HS-5 (cell line): Measurements from ENCODE around the gene MYRFL.
A peak's percentile ranks its signal among the peaks of the same experiment; 100 is the strongest.
"Not testable (repeated sequence)": the region's sequence is repeated elsewhere in the genome, so short reads cannot be mapped to it uniquely, and the experiment has no call there.

ENCODE experiments used
- DNase-seq: peaks from one replicate; pipeline ENCODE4 v3.0.0-alpha.2; 2012; ENCODE audit warnings: low read depth

Gene MYRFL

DNA sequence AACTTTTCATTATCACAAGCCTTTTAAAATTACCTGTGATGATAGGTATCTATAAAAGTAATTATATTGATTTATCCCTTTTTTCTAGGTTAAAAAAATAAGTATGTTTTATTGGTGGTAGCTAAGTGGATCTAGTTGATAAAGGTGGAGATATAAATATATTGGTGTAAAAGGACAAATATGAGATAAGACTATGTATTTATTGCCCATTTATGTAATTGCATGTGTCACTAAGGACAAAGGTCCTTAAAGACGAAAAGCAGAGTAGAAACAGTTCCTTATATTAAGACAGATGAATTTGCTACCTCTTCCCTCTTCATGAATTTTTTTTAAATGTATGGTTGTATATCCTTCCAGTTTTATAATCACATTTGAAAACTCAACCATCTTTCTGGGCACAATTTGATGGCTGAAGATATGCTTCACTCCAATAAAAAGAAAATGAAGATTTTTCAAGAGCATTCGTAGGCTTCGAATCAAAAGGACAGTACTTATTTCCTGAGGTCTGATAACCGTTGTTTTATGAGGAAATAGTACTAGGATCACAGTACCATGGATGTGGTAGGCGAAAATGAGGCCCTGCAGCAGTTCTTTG lies at the start of gene MYRFL:
TSS of gene MYRFL (plus strand) at position 262 of the 595 bp plus-strand sequence. CDS start at position 553, 291 bp downstream.
- no peak for DNase-seq

DNA sequence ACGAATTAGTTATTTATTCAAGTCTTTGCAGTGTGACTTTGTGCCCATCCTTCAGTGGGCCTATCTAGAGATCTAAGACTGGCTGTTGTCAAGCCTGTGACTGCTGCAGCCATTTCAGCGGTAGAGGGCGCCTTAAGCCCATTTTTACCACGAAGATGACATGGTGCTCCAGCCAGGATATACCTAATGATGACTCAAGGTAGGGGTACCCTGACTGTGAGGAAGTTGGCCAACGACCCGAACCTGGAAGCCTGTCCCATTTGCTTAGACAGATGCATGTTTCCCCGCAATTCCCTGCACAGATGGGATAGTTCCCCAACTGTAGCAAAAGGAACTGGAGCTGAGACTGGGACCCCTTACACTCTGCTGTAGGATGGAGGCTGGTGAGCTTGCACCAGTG lies 45.1 kb upstream of the MYRFL start:
- peak; percentile 2 for DNase-seq

DNA sequence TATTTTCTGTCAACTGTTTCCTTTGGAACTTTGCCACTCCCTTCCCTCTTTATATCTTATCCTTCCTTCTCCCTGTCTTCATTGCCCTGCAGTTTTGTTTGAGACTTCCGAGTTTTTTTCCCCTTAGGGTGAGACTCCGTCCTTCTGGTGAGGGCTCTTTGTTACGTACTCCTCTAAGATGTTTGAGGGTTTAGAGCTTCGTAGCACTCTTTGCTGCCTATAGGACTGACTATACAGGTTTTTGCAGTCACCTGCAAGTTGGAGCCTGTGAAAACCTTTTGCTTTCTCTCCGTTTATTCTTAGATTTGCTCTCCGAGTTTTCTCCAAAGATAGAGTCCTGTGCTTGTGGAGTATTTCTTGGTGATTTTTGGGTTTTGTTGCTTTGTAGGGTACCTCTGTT lies 41.7 kb upstream of the MYRFL start:
- no peak for DNase-seq

DNA sequence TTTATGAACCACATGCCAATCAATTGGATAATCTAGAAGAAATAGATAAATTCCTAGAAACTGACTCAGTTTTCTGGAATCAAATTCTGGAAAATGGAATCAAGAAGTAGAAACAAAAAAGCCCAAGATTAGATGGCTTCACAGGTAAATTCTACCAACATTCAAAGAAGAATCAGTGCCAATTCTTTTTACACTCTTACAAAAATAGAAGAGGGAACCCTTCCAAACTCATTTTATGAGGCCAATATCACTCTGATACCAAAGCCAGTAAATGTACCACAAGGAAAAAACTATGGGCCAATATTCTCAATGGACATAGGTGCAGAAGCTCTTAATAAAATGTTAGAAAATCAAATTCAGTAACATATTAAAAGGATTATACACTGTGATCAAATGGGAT lies 35.7 kb upstream of the MYRFL start:
- DNase-seq: no peak

DNA sequence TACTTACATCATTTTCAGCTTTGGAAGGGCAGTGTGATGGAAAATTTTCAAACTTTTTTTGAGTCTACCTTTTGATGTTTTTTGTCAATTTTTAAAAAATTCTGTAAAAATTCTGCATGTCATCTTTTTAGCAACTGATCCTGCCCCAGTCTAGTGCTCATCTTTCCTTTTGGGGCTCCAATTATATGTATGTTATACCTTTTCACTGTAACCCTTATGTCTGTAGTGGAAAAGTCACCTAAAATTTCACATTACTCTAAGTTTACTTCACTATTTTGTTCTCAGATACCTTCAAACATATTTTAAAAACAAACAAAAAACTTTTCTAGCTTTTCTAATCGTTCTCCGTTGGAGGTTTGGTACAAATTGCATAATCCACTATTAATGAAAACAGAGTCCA lies 32.5 kb upstream of the MYRFL start:
- DNase-seq: no peak

DNA sequence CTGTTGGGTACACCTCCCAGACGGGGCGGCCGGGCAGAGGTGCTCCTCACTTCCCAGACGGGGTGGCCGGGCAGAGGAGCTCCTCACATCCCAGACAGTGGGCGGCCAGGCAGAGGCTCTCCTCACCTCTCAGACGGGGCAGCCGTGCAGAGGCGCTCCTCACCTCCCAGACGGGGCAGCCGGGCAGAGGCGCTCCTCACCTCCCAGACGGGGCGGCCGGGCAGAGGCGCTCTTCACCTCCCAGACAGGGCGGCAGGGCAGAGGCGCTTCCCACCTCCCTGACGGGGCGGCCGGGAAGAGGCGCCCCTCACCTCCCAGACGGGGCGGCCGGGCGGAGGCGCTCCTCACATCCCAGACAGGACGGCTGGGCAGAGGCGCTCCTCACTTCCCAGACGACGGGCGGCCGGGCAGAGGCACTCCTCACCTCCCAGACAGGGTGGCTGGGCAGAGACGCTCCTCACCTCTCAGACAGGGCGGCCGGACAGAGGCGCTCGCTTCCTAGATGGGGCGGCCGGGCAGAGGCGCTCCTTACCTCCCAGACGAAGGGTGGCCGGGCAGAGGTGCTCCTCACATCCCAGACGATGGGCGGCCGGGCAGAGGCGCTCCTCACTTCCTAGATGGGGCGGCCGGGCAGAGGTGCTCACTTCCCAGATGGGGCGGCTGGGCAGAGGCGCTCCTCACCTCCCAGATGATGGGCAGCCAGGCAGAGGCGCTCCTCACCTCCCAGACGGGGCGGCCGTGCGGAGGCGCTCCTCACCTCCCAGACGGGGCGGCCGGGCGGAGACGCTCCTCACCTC lies 17.7 kb upstream of the MYRFL start:
- DNase-seq: not testable (repeated sequence)

DNA sequence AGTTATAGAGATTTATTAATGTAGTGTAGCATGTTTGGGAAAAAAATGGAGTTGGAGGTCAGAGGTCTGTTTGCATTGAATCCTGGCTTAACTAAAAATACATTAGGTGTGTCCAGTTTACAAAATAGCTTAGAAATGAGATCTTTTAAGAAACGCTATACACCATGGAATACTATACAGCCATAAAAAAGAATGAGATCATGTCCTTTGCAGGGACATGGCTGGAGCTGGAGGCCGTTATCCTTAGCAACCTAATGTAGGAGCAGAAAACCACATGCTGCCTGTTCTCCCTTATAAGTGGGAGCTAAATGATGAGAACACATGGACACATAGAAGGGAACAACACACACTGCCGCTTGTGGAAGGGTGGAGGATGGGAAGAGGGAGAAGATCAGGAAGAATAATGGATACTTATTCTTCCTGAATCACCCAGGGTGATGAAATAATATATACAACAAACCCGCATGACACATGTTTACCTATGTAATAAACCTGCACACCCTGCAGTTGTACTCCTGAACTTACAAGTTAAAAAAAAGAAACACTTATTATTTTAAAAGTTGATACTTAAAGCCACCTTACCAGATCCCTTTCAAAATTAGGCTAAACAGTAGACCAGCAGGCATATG lies 14.0 kb upstream of the MYRFL start:
- DNase-seq: no peak

DNA sequence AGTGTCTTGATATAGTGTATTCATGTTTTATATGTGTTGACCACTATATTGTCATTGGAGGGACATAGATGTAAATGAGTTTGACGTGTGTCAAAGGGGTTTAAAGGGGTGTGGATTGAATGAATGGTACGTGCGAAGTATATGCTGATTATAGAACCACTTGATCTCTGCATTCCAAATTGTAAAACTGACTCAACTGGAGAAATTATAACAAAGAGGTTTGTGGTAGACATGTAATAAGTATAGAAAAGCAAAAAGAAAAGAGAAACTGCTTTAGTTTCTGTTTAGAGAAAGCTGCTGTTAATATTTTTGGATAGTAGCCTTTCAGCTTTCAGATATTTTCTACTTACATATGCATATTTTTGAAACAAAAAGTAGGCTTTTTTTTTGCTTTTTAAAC lies 8.9 kb upstream of the MYRFL start:
- DNase-seq: no peak

DNA sequence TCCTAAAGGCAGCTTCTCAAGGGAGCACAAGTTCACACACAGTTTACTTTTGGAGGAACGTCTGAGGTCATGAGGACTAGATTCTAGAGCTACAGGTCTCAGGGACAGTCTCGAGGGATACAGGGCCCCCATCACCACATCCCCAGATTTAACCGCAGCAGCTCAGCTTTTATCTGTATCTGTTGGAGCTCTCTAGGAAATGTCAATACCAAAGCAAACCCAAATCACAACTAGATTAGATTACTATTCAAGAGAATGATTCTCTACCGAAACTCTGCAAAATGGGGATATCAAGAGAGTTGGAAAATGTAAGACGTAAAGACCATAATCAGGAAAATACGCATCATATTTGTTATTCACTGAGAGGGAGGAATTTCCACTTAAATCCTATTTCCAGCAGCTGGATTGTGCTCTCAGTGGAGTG lies 4.0 kb upstream of the MYRFL start:
- no peak for DNase-seq

DNA sequence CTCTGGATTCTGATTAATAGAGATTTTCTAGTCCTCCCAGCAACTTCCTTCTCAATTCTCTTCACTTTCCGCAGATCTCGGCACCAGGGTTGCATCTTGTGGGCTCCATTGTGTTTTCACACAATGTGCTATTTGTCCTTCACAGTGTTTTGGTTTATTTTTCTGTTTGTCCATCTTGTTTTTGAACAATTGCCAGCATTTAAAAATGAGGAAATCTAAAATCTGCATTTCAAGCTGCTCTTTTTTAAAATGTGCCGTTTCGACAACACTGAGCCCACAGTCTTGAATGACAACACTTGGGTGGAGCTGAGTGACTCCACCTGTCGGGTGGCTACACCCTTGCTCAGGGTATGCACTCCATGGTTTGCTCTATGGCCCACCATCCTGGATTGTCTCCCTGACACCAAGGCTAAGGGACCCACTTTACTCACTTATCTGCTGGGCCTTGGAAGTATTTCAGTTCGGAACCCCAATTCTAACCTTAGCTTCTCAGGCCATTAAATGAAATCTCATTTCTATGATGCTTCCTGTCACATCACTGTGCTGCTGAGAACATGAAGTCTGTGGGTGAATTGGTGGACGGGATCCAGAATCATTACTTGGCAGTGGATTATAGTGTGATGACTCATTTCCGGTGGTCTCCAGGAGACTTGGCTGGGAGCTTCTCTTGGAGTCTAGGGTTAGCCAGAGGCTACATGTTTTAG lies 3.4 kb upstream of the MYRFL start:
- peak; percentile 43 for DNase-seq

DNA sequence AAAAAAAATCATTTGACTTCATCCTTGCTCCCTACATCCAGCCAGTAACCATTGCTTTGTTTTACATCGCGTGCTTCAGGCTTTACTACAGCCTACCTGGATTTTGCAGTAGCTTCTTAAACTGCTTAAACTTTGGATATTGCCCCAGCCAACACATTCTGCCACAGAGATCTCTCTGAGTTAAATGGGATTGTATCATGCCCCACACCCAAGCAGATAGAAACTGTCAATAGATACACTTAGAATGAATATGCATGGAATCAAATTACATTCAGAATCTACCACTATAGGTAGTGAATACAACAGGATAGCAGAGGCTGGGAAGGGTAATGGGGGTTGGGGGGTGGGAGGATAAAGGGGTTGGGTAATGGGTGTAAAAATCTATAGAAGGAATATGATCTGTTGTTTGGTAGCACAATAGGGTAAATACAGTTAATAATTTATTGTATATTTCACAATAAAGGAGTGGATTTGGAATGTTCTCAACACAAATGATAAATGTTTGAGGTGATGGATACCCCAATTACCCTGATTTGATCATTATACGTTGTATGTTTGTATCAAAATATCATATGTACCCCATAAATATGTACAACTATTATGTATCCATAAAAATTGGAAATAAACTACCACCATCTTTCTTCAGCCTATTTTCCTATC lies 2.7 kb upstream of the MYRFL start:
- no peak for DNase-seq

DNA sequence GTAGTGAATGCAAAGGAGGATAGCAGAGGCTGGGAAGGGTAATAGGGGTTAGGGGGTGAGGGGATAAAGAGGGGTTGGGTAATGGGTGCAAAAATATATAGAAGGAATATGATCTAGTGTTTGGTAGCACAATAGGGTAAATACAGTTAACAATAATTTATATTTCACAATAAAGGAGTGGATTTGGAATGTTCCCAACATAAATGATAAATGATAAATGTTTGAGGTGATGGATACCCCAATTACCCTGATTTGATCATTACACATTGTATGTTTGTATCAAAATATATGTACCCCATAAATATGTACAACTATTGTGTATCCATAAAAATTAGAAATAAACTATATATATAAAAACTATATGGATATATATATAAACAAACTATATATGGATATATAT lies 999 bp upstream of the MYRFL start:
- no peak for DNase-seq

DNA sequence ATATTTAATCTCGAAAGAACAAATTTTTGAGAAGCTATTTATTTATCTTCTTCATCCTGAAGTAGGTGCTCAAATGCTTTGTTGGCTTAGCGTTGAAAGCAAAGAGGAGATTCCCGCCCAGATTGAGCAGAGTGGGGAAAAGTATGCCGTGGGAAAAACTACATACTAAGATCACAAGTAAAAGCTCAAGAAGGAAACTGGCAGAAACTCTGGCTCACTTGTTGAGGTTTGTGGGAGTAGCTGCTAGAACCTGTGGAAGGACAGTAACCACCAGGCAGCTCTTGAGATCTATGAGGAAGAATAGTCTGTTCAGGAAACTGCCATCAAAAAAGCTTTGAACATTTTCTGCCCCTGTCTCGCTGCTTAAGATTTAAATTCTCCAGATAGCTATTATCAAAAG lies 3.9 kb downstream of the MYRFL start:
- no peak for DNase-seq

DNA sequence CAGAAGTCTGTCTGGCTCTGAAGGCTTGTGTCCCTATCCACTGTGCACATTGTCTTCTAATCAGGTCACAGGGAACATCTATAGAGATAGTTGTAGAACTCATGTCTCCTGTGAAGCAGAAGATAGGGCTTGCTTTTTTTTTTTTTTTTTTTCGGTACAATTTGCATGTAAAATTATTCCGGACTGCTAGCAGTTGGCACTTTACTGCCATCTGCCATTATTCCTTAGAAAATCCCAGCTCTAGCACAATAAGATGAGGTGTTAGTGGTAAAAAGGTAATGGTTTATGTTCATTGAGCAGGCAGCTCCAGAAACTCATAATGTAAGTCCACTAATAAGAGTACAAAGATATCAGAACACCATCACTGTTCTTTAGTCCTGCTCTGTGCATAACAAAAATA lies 8.7 kb downstream of the MYRFL start:
- DNase-seq: no peak

DNA sequence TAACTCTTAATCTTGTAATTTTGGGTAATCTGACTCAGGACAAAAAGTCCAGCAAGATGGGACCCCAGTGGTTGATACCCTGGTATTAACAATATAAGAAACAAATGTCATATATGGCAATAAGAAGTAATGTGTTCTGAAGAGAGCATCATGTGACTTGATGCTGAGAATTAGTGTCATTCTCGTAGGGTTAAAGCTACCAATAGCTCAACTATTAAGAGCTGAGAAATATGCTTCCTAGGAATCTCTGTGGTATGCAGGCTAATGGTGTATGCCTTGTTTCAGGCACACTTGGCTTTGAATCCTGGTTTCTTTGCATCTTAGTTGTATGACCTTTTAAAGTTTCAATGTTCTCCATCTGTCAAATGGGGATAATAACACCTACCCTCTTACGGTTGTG lies 9.1 kb downstream of the MYRFL start:
- DNase-seq: no peak

DNA sequence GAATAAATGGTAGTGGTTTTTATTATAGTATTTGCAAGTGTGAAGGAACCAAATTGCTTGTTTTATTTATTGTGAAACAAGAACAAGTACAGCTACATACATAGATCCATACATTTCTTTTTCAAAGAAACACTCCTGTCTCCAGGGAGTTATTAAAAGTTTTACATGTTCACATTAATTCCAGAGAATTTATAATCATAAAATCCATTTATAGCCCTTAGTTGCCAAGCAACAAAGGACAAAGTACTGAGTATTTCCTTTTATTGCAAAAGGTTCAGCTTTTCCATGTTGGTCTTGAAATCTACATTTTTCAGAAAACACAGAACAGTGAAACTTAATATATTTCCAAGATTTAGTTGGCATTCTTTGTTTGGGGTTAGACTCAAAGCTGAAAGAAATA lies 9.5 kb downstream of the MYRFL start:
- no peak for DNase-seq

DNA sequence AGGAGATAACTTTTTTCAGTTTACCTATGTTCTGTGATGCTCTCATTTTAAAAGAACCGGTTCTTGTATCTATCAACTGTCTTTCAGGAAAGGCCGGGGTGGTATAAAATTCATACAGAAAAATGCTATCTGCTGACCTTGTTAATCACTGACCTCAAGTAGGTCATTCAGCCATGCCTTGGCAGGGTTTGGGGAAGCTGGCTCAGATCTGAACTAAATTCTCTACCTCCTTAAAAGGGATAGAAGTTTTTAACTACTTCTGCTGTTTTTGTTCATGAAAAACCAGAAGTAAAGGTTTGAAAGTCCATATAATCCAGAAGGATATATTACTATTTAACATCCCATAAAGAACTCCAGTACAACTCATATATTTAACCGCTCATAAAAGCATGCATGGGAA lies 10.1 kb downstream of the MYRFL start:
- no peak for DNase-seq

DNA sequence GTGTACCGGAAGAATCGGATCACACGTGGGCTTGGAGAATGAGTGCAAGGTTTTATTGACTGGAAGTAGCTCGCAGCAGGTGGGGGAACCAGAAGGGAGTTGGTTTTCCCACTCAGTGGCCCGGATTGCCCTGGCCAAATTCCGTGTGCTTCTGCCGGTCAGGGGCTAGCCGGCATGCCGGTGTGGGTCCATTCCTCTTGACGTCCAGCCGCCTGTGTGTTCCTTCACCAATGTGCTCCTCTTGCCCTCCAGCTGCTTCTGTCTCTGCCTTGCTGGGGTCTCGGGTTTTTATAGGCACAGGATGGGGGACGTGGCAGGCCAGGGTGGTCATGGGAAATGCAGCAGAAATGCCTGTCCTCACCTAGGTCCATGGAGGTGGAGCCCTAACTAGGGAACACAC lies 11.0 kb downstream of the MYRFL start:
- no peak for DNase-seq

DNA sequence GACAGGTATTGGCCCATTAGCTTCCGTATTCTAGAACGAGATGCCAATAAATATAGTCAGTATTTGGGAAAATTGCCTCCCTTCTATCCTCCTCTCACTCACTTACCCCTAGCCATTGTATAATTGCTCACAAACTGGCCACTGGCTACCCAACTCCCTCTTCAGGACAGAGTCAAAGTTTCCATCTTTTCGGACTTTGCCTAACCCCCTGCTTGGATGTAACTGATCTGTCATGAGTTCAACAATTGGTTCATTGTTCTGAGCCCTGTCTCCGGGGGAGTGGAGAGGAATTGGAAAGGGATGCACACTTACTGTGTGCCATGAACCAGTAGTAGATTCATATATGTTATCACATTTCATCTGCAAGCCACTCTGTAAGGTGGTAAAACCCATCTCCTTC lies 12.2 kb downstream of the MYRFL start:
- DNase-seq: no peak

DNA sequence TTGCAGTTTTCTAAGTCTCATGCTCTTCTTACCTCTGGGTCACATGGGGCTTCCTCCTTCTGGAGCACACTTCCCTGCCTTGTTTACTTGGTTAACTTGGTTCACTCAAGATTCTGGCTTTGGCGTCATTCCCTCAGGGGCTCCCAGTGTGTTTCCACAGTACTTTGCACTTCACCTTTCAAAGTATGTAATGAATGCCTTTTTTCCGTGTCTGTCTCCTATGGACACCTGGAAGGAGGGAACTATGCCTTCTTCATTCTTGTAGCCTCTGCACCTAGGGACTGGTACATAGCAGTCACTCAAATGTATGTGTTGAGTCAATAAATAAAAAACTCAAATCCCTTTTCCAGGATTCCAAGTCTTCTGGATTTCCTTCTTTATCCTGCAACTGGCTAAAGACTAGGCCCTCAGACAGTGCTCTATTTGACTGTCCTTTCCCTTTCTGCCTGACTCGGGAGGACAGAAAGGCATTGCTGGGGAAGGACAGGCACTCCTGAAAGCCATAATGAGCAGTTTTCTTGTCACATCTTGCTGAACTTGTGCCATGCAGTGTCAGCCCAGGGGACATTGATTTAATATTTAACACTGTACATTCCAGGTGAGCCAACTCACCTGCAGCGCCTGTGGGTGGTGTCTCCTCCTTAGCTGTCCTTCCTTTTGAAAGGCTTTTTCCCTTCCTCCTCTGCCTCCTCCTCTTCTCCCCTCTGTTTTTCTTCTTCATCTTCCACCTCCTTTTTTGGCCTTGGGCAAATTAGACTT lies 12.8 kb downstream of the MYRFL start:
- DNase-seq: no peak

DNA sequence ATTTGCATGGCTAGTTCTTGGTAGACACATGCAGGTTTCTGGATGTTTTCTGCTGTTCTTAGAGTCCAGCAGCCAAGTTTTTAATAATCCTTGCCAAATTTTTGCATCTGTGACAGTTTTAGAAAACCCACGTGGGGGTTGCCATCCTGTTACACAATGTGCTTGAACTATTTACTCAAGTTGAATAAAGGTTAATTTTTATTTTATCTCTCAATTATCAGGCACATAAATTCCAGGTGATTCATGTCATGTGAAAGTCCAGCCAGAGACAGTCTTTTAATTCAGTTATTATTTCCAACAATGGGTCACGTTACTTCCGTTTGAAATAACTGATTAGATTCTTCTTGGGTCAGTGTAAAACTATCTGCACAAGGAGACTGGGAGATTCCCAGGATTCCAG lies 15.7 kb downstream of the MYRFL start:
- no peak for DNase-seq

DNA sequence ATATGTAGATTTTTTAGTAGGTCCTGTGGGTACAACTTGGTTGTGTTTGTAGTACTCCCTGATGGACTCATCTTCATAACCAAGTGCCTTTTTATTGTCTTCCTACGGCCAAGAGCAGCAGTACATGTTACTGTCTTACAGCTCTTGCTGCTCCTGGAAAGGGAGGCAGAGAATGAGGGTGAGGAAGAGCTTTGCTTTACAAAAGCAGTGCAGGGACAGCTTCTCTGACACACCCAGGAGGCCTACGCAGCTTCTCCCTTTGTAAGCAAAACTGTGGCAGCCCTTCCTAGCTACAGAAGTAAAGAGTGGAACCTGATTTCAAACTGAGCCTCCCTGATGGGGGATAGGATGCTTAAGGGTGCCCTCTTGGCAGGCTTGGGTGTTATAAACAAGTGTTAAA lies 18.6 kb downstream of the MYRFL start:
- DNase-seq: no peak
